K562 treated with DMSO at 1 percent for 48 hours (cell line): ENCODE data around the gene PLA2G2A. TPM values are rescaled to one million over a fixed set of nuclear protein-coding genes. Genes with fewer than 3 reads are reported as not detected.

Source experiments
- total RNA-seq: library from RNA; unstranded; fragments of 300-600 nt; gene quantifications from 2 replicates; pipeline ENCODE4 v1.2.3, GENCODE V29; 2022; ENCODE audit warnings: low replicate concordance; ENCODE audit errors: extremely low read depth

Gene PLA2G2A, protein sequence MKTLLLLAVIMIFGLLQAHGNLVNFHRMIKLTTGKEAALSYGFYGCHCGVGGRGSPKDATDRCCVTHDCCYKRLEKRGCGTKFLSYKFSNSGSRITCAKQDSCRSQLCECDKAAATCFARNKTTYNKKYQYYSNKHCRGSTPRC
- not detected in 2 replicates for total RNA-seq

DNA sequence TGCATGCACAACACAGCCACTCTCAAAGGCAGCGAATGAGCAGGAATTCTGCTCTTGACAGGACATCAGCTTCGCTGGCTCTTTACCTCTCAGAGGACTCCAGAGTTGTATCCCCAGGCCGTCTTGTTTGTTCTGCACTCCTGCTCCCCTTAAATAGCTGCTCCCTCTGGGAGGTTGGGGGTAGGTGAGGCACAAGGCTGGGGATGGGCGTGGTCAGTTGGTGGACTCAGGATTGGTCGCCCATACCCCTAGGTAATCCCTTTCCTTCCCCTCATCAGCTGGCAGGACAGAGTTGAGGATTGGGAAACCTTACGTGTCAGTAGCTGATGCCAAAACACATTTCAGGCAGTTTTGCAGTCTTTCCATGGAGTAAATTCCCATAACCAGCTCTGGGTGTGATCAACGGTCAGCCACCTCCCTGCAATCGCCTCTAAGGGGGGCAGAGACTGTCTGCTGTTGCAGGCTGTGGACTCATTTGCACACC is at the start of gene PLA2G2A:
Gene PLA2G2A (minus strand): TSS at position 125 of the 484 bp plus-strand sequence. CDS start 845 bp downstream, outside the sequence.

Other genes with a start within 250 kb of the PLA2G2A start
- gene TMCO4, start 179.7 kb downstream of the PLA2G2A start, total RNA-seq, result not detected in 2 replicates
- not detected in 2 replicates for gene RNF186, start 164.3 kb downstream of the PLA2G2A start, total RNA-seq
- not detected in 2 replicates for gene OTUD3, start 97.2 kb downstream of the PLA2G2A start, total RNA-seq
- not detected in 2 replicates for gene PLA2G2E, start 56.0 kb downstream of the PLA2G2A start, total RNA-seq
- gene PLA2G5, start 90.6 kb upstream of the PLA2G2A start, total RNA-seq, result not detected in 2 replicates
- gene PLA2G2D, start 139.9 kb upstream of the PLA2G2A start, total RNA-seq, result not detected in 2 replicates
- gene PLA2G2F, start 159.7 kb upstream of the PLA2G2A start, total RNA-seq, result not detected in 2 replicates
- not detected in 2 replicates for gene UBXN10, start 206.5 kb upstream of the PLA2G2A start, total RNA-seq
- gene PLA2G2C, start 206.9 kb upstream of the PLA2G2A start, total RNA-seq, result not detected in 2 replicates